Eye (tissue), 1 donor: Measurements from ENCODE around the gene HADH.

Source experiments
- DNase-seq: peaks from one replicate; pipeline ENCODE4 v3.0.0-alpha.2; 2015

HADH gene

DNA sequence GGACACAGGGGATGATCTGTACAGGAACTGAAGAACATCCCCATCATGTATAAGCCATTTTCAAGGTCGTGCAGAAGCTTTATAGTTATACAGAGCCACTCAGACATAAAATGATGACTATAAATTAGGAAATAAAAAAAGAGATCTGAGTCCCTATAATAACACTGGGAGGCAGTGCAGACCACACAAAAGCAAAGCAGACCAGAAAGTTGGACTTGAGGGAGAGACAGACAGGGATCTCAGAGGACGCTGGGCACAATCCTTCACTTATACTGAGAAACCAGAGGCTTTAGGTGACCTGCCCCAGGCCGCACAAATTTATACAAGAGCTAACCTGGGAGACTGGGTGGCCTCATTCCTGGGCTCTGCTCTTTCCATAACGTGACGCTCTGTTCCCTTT, 70.5 kb downstream of the HADH start:
- peak; percentile 67 for DNase-seq

DNA sequence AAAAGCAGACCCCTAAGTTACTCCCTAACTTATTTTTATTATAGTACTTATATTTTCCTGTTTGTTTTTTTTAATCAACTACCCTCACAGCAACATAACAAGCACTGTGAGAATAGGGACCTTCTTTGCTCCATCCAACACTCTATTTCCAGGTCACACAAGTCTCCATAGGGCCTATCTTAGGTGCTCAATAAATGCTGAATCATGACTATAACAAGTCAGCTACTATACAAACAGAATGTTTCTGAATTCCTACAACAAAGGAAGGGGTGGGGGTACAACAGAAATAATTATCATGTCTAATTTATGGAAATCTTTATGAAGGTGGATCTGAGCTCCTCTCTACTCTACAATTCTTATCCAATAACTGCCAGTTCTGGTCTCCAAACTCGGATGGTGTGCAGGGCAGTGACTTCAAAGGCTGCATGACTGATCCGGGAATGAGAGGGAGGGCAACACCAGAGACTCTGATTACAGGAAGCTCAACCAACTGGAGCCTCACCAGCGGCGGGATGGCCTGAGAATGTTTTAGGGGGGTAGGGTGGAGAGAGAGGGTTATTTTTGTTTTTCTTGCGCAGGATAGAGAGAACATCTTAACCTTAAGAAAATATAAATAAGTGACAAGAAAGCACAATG, 71.1 kb downstream of the HADH start:
- DNase-seq = no peak

DNA sequence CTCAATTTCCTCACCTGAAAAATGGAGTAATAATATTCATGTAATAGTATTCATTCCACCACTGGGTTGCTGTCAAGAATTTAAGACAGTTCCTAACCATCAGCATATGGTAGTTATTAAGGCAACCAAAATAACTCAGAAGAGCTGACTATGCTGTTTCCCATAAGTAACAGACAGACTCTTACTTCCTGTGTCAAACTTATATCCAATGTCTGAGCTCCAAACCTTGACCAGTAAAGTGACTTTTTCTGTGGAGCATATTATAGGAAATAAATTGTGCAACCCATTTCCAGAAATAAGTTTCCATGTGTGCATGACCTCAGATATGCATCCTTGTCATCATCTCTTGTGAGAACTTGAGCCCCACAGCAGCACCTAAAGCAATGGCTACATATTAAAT, 78.8 kb downstream of the HADH start:
- no peak for DNase-seq

DNA sequence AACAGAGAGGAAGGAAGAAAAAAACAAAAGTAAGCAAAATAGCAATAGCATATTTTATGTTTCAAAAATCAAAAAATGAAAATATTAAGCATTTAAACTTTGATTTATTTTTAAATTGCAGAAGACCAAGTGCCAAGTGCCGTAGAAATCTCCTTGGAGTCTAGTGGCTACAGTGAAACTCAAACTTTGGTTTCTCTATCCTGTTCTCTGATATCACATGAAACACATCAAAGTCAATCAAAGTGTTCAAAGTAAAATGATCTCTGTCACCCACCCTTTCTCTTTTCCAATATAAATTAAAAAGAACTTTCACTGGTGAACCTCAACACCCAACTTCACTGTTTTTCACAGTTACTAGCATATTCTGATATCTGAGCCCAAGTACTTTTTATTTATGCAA, 81.1 kb downstream of the HADH start:
- DNase-seq = no peak

DNA sequence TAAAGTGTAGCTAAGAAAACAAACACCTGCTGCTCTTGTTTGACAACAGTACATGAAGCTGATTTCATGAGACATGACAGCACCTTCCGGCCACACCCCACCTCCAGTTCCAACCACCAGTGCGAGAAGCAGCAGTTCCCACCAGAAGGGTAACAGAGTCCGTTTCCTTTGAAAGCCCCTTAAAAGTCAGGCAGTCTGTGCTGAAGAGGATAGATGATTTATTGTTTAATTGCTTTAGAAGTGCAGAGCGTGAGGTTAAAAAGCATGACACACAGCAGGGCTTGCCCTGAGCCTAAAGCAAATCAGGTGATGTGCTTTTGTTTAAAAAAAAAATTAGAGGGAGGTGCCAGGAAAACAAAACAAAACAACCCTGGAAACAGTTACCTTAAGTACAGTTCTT, 82.6 kb downstream of the HADH start:
- DNase-seq = no peak

DNA sequence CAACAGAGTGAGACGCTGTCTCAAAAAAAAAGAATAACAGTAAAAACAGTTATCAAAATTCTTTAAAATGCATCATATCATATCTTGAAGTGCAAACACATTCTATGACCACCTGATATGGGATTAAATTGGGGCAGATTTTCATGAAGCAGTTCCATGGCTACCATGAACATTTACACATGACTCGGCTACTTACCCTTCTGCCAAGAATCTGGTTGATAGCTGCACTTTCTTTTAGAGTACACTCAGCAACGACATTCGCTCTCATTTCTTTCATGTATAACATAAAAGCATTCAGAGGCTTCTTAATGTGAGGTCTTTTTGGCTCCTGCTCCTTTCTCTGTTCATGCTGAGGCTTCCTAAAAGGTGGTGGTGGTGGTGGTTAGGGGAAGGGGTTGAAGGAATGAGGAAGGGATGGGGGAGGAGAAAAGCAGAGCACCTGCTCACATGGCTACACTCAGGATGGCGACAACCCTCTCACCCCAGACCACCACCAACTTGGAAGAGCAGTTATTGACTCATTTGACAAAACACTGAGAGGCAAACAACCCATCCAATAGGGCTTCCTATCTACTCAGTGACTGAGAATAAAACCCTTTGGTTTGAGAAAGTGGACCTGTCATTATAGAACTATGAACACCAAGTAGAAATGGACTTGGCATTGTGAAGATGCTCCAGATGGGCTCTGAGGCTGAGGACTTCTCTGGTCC, 88.5 kb downstream of the HADH start:
- no peak for DNase-seq

DNA sequence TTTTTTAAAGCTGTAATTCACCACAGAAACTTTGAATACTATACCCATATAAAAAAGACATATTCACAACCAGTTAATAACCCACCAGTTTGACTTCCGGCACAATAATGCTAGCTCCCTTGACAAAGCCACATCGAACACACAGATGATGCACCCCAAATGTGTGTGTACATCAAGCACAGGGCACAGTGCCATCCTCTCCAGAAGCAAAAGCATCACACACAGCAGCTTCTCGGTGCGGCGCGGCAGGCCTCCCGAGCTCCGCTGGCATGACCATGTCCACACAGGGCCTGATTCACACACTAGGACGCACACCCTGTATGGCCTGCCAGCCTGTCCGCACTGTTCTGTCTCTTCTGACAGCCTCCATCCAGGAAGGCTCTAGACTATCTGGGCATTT, 91.1 kb downstream of the HADH start:
- no peak for DNase-seq

DNA sequence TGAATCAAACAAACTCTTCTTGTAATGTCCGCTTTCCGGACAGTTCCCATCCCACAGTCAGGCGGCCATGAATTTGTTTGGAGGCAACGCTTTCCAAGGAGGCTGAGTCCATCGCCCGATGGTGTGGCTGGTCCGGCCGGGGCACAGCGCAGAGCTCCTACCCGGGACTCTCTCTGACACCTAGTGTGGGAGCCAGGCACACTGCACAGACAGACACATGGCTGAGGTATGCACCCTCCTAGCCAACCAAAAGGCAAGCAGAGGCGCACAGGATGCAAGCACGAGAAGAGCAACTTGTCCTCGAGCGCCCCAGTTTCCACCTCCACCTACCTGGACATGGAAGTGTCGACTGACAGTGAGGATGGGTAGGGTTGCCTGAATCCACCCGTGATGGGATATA, 91.6 kb downstream of the HADH start:
- DNase-seq = no peak
